Tibial nerve (tissue), 4 donors: ENCODE data around the gene KLHL40.

Experiments
- CTCF ChIP-seq, 5 experiments: fragments of 200-600 bp in 3 of 5; fragments of 450-650 bp in 2 of 5; sonication (generic) in 3 of 5; IDR thresholded peaks; one replicate each; pipeline ENCODE4 v1.5.1; 2016 to 2019; ENCODE audit warnings: antibody characterized with exemption in 5 of 5, mild to moderate bottlenecking in 3 of 5, moderate library complexity in 2 of 5
- EP300 ChIP-seq, 2 donors: sonication (generic); formaldehyde crosslinking; IDR thresholded peaks; one replicate each; pipeline ENCODE4 v1.6.1; 2017; ENCODE audit warnings: antibody characterized with exemption in 2 of 2, mild to moderate bottlenecking in 1 of 2
- POLR2A ChIP-seq, 2 donors: fragments of 450-650 bp; IDR thresholded peaks; one replicate each; pipeline ENCODE4 v1.6.1; 2017; ENCODE audit warnings: antibody characterized with exemption in 2 of 2, mild to moderate bottlenecking in 2 of 2, moderate library complexity in 2 of 2

GRCh38 chr3:42647821-42648459 lies 37.4 kb upstream of the KLHL40 start:
- no peak for TF ChIP-seq CTCF (IDR thresholded peaks at IDR 0.05)
- TF ChIP-seq POLR2A (IDR thresholded peaks at IDR 0.05): no peak
- no peak for TF ChIP-seq EP300 (IDR thresholded peaks at IDR 0.05)
